ENCODE results near the gene RPL22. TPM values are rescaled to one million over a fixed set of nuclear protein-coding genes. Genes with fewer than 3 reads are reported as not detected.

Gene RPL22
- total RNA-seq, 1 experiment from 2014 or later = 494 TPM

DNA sequence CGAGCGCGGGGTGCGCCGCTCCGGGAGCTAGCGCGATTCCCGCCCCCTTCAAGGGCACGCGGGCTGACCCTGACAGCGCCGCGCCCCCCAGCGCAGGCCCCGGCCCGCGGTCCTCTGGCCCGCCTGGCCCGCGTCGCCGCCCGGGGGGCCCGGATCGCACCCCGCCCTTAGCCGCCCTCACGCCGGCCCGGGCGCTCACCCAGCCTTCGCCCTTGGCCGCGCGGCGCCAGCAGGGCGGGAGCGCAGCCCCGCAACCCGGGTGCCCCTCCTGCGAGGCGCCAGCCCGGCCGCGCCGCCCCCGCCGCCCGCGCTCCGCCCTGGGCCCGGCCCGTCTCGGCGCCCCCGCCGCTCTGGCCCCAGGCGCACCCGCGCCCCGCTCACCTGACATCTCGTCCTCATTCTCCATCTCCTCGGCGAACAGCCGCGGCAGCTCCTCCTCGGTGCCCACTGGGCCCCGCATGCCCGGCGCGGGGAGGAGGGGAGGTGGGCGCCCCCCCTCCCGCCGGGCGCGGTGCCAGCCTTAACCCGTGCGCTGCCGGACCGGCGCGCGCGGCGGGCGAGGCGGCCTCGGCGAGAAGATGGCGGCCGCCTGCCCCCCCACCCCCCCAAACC is 19.7 kb downstream of the RPL22 start:
- Histone ChIP-seq H3K36me3 (ENCODE audit: insufficient read depth, low read length, poor library complexity, severe bottlenecking) (no peaks in the 10 kb centered on the region), H3K27ac (ENCODE audit: low read depth, low read length, poor library complexity, severe bottlenecking) (no peak overlapping the region), H3K9me3 (ENCODE audit: low read depth, low read length, poor library complexity, severe bottlenecking) (no peaks in the 10 kb centered on the region), H3K27me3 (replicated peaks; ENCODE audit: insufficient read depth, low read depth, low read length, poor library complexity) (peaks cover 45% of the 10 kb centered on the region), H3K4me3 (ENCODE audit: low read depth, low read length, poor library complexity, severe bottlenecking) (peak overlapping the region; percentile 37), H3K4me1 (ENCODE audit: insufficient read depth, low read length, poor library complexity, severe bottlenecking) (peaks cover 7% of the 10 kb centered on the region)
- no peak for DNase-seq (ENCODE audit: low spot score)
- POLR2A ChIA-PET (ENCODE audit: low non-redundant PET) = no interaction called here
- CTCF ChIA-PET = interaction anchor here (0.6 kb wide), 1 partner anchor 584 kb away, joined by 8 read pairs; no protein-coding TSS in a partner anchor
- TF ChIP-seq, protein P1, sequence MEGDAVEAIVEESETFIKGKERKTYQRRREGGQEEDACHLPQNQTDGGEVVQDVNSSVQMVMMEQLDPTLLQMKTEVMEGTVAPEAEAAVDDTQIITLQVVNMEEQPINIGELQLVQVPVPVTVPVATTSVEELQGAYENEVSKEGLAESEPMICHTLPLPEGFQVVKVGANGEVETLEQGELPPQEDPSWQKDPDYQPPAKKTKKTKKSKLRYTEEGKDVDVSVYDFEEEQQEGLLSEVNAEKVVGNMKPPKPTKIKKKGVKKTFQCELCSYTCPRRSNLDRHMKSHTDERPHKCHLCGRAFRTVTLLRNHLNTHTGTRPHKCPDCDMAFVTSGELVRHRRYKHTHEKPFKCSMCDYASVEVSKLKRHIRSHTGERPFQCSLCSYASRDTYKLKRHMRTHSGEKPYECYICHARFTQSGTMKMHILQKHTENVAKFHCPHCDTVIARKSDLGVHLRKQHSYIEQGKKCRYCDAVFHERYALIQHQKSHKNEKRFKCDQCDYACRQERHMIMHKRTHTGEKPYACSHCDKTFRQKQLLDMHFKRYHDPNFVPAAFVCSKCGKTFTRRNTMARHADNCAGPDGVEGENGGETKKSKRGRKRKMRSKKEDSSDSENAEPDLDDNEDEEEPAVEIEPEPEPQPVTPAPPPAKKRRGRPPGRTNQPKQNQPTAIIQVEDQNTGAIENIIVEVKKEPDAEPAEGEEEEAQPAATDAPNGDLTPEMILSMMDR (conservative IDR thresholded peaks at IDR 0.05; ENCODE audit: low read depth, low read length) = no peak
- no peak for TF ChIP-seq EZH2 (IDR thresholded peaks at IDR 0.05; ENCODE audit: borderline replicate concordance, low read depth, low read length, poor library complexity, severe bottlenecking)
- no TSS peak for BruUV-seq (replicated peaks)
- intact Hi-C loops (cut with micrococcal nuclease; ENCODE audit: unreplicated experiment) = loop anchor here (5.0 kb wide), 2 partner anchors 72 to 127 kb away; no protein-coding TSS in a partner anchor

GRCh38 chr1:6178751-6179563 is 20.4 kb downstream of the RPL22 start:
- TF ChIP-seq, protein P1 (conservative IDR thresholded peaks at IDR 0.05; ENCODE audit: low read depth, low read length) = no peak
- peak; percentile 88 for TF ChIP-seq EZH2 (IDR thresholded peaks at IDR 0.05; ENCODE audit: borderline replicate concordance, low read depth, low read length, poor library complexity, severe bottlenecking)
- no TSS peak for BruUV-seq (replicated peaks)

GRCh38 chr1:6177681-6178380 is 21.6 kb downstream of the RPL22 start:
- BruUV-seq (replicated peaks) = no TSS peak
- no peak for DNase-seq (ENCODE audit: low spot score)
- peaks cover 7% of the 10 kb centered on the region for H3K4me1 ChIP-seq (ENCODE audit: insufficient read depth, low read length, poor library complexity, severe bottlenecking)
- no peak overlapping the region for H3K4me3 ChIP-seq (ENCODE audit: low read depth, low read length, poor library complexity, severe bottlenecking)
- CTCF ChIA-PET = no interaction called here
- TF ChIP-seq EZH2 (IDR thresholded peaks at IDR 0.05; ENCODE audit: borderline replicate concordance, low read depth, low read length, poor library complexity, severe bottlenecking) = no peak
- TF ChIP-seq, protein P1 (conservative IDR thresholded peaks at IDR 0.05; ENCODE audit: low read depth, low read length) = no peak
- no peaks in the 10 kb centered on the region for H3K9me3 ChIP-seq (ENCODE audit: low read depth, low read length, poor library complexity, severe bottlenecking)
- intact Hi-C loops (cut with micrococcal nuclease; ENCODE audit: unreplicated experiment) = no loop called here
- POLR2A ChIA-PET (ENCODE audit: low non-redundant PET) = no interaction called here
- no peak overlapping the region for H3K27ac ChIP-seq (ENCODE audit: low read depth, low read length, poor library complexity, severe bottlenecking)
- H3K27me3 ChIP-seq (replicated peaks; ENCODE audit: insufficient read depth, low read depth, low read length, poor library complexity) = peaks cover 45% of the 10 kb centered on the region
- no peaks in the 10 kb centered on the region for H3K36me3 ChIP-seq (ENCODE audit: insufficient read depth, low read length, poor library complexity, severe bottlenecking)

More at GRCh38 chr1:6178751-6179563, 20.4 kb downstream of the RPL22 start:
- ChIA-PET CTCF (interaction anchor here (0.6 kb wide), 1 partner anchor 583 kb away, joined by 8 read pairs; no protein-coding TSS in a partner anchor), POLR2A (ENCODE audit: low non-redundant PET) (no interaction called here)
- intact Hi-C loops (cut with micrococcal nuclease; ENCODE audit: unreplicated experiment) = no loop called here
- Histone ChIP-seq H3K36me3 (ENCODE audit: insufficient read depth, low read length, poor library complexity, severe bottlenecking) (no peaks in the 10 kb centered on the region), H3K4me3 (ENCODE audit: low read depth, low read length, poor library complexity, severe bottlenecking) (no peak overlapping the region), H3K4me1 (ENCODE audit: insufficient read depth, low read length, poor library complexity, severe bottlenecking) (peaks cover 7% of the 10 kb centered on the region), H3K27me3 (replicated peaks; ENCODE audit: insufficient read depth, low read depth, low read length, poor library complexity) (peaks cover 45% of the 10 kb centered on the region), H3K27ac (ENCODE audit: low read depth, low read length, poor library complexity, severe bottlenecking) (no peak overlapping the region), H3K9me3 (ENCODE audit: low read depth, low read length, poor library complexity, severe bottlenecking) (no peaks in the 10 kb centered on the region)
- no peak for DNase-seq (ENCODE audit: low spot score)
